GM18861 (cell line): Measurements from ENCODE around the gene KRT82.

ENCODE experiments used
- ATAC-seq: cut with Tn5 transposase; IDR thresholded peaks from one replicate; pipeline ENCODE4 v1.9.1; 2021; ENCODE audit not compliant: unreplicated experiment

KRT82 gene

GRCh38 chr12:52363111-52363679 is 42.9 kb downstream of the KRT82 start:
- ATAC-seq, result no peak

GRCh38 chr12:52362118-52362726 is 43.9 kb downstream of the KRT82 start:
- no peak for ATAC-seq

GRCh38 chr12:52361553-52361952 is 44.6 kb downstream of the KRT82 start:
- ATAC-seq, result no peak

- ATAC-seq, result no peak
Measured at GRCh38 chr12:52360663-52361271, 45.4 kb downstream of the KRT82 start.

- ATAC-seq, result no peak
Measured at GRCh38 chr12:52360106-52360662, 46.0 kb downstream of the KRT82 start.

- no peak for ATAC-seq
Measured at GRCh38 chr12:52359621-52360061, 46.5 kb downstream of the KRT82 start.

- peak; percentile 94 for ATAC-seq
Measured at GRCh38 chr12:52358575-52359350, 47.4 kb downstream of the KRT82 start.

GRCh38 chr12:52356762-52357580 is 49.2 kb downstream of the KRT82 start:
- no peak for ATAC-seq

- no peak for ATAC-seq
Measured at GRCh38 chr12:52356031-52356761, 49.9 kb downstream of the KRT82 start.

GRCh38 chr12:52355176-52355575 is 51.0 kb downstream of the KRT82 start:
- ATAC-seq, result no peak

GRCh38 chr12:52354200-52354599 is 51.9 kb downstream of the KRT82 start:
- ATAC-seq, result no peak

- ATAC-seq, result no peak
Measured at GRCh38 chr12:52353766-52354165, 52.4 kb downstream of the KRT82 start.

GRCh38 chr12:52352951-52353350 is 53.2 kb downstream of the KRT82 start:
- no peak for ATAC-seq

- ATAC-seq, result no peak
Measured at GRCh38 chr12:52351196-52352059, 54.7 kb downstream of the KRT82 start.

GRCh38 chr12:52350786-52351185 is 55.3 kb downstream of the KRT82 start:
- no peak for ATAC-seq

- no peak for ATAC-seq
Measured at GRCh38 chr12:52350021-52350620, 56.0 kb downstream of the KRT82 start.

- ATAC-seq, result no peak
Measured at GRCh38 chr12:52349196-52349595, 56.9 kb downstream of the KRT82 start.
